GM12801 (cell line): Measurements from ENCODE around the gene DLG2.

Experiments
- TF ChIP-seq, protein P1 (sequence below): IDR thresholded peaks from one replicate; pipeline ENCODE4 v1.5.1; 2011; ENCODE audit warnings: control low read depth; ENCODE audit not compliant: insufficient read length; ENCODE audit errors: extremely low read depth

Gene DLG2

DNA sequence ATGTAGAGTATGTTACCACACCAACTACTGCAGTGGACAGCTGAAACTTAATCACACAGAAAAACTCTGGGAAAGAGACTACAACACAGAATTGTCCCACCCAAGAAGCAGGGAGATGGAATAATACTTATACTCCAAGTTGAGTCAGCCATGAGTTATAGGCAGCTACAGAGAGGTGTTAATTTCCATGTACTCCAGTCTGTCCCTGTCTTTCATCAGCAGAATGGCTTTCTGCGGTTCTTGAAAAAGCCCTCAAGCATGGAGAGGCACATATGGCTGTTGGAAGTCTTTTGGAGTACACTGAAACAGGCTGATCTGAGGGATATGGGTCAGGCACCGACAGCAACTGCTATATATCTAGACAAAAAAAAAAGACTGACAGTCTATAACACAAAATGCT, 219.5 kb downstream of the DLG2 start:
- TF ChIP-seq, protein P1, sequence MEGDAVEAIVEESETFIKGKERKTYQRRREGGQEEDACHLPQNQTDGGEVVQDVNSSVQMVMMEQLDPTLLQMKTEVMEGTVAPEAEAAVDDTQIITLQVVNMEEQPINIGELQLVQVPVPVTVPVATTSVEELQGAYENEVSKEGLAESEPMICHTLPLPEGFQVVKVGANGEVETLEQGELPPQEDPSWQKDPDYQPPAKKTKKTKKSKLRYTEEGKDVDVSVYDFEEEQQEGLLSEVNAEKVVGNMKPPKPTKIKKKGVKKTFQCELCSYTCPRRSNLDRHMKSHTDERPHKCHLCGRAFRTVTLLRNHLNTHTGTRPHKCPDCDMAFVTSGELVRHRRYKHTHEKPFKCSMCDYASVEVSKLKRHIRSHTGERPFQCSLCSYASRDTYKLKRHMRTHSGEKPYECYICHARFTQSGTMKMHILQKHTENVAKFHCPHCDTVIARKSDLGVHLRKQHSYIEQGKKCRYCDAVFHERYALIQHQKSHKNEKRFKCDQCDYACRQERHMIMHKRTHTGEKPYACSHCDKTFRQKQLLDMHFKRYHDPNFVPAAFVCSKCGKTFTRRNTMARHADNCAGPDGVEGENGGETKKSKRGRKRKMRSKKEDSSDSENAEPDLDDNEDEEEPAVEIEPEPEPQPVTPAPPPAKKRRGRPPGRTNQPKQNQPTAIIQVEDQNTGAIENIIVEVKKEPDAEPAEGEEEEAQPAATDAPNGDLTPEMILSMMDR = no peak

DNA sequence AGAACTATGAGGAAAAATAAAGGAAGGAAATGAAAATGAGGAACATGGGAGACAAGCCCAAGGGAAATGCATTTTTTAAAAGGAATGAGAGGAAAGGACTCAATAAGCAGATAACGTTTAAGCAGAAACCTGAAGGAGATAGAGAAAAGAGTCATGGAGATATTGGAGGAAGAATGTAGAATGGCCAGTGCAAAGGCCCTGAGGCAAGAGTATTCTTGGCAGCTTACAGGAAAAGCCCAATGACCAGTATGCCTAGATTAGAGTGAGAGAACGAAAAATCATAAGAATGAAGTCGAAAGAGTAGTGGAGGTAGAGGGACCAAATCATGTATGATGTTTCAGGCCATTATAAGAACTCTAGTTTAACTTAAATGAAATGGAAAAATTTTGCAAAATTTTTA, 220.3 kb downstream of the DLG2 start:
- TF ChIP-seq, protein P1 = no peak

DNA sequence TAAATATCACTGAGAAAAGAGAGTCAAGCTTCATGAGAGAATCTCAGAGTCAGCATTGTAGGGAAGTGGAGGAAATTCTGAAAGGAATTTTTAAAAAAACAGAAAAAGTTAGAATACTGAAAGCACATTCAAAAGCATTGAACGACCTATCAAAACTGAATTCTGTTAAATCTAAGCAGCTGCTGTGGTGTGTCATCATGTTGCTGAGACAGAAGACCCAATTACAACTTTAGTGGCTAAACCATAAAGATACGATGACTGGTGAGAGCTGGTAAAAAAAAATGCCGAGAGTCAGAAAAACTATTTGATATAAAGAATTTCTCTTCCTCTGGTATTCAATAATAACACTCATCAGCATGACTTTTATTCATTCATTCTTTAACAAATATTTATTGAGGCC, 220.8 kb downstream of the DLG2 start:
- TF ChIP-seq, protein P1 = no peak

DNA sequence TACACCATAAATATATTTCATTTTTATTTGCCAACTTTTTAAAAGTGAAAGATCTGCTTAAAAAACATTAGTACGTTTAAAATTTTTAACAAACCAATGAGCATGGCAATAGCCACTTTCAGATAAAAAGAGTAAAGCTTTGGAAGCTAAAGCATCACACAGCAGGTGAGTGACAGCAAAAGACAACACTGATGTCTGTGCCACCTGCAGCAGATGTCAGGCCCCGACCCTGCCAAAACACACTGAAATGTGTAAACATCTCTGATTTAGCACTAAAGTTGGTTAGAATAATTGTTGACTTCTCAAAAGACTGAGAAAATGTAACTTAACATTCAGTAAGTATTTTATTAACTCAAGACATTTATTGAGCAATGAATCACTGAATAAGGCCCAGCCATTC, 232.9 kb downstream of the DLG2 start:
- TF ChIP-seq, protein P1 = no peak

DNA sequence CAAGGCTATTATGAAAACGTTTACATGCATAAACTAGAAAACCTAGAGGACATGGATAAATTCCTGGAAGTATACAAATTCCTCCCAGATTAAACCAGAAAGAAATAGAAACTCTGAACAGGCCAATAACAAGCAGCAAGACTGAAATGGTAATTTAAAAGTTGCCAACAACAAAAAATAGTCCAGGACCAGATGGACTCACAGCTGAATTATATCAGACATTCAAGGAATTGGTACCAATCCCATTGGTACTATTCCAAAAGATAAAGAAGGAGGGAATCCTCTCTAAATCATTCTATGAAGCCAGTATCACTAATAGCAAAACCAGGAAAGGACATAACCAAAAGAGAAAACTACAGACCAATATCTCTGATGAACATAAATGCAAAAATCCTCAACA, 236.0 kb downstream of the DLG2 start:
- TF ChIP-seq, protein P1 = no peak

DNA sequence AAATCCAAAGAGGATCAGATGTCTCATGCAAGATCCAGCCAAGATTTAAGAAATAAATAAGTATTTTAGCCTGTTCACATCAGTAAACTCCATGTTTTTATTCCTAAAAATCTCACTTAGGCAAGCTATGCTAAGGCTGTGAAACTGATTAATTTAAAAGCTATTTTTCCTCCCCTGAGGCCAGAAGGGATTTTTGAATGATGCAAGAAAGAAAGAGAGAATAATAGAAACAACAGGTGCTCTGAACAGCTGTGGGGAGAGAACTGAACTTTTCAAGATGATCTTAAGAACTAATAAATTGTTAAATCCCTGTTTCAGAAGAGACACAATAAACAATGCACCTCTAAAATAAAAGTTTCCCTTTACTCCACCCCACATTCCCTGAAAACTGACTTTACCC, 241.6 kb downstream of the DLG2 start:
- TF ChIP-seq, protein P1 = no peak

DNA sequence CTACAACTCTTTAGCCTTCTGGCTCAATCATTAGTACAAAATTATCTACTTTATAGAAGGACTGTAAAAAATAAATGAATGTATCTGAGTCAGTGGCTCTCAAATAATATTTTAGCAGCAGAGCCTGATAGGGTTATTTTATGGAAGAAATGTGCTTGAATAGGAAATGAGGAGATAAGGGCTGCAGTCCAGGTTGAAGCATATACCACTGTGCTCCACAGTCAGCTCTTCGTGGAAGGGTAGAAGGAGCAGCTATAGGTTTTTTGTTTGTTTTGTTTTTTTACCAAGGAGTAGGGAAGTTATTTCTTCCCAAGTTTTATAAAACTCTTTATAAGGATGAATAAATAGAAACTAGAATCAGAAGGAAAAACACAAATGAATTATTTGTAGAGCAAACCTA, 242.0 kb downstream of the DLG2 start:
- TF ChIP-seq, protein P1 = no peak

DNA sequence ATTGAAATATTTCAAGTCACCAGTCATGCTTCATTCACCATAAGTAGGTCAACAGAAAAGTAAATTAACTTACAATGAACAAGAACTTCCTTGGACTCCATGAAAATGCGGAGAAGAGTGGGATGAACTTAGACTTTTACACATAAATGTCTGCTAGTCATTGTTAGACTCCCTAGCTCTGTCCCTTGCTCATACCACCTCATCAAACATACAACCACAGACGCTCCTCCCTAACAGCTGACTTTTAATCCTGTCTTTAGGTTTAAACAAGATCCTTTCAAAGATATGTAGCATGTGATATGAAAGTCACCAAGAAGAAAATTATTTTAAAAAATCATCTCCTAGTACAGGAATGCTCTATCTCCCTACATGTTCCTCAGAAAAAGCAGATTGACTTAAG, 248.1 kb downstream of the DLG2 start:
- TF ChIP-seq, protein P1 = no peak
